Measurements from ENCODE around the gene PDE1A.

GRCh38 chr2:182248362-182248761 is 178.5 kb downstream of the PDE1A start:
- no peak for TF ChIP-seq POLR2AphosphoS5 (IDR thresholded peaks at IDR 0.05; ENCODE audit: low read depth)
- no peak for TF ChIP-seq CTCF (IDR thresholded peaks at IDR 0.05; ENCODE audit: insufficient read depth, low read length)
- no peak for TF ChIP-seq GABPA (IDR thresholded peaks at IDR 0.05; ENCODE audit: low read depth)

All from HL-60 (cell line).